Caco-2 (cell line): ENCODE data around the gene TUFM. TPM values are rescaled to one million over a fixed set of nuclear protein-coding genes. Genes with fewer than 3 reads are reported as not detected.

Experiments used
- BruUV-seq: library from RNA; stranded (reverse); fragments of 400-500 nt; replicated peaks from 2 replicates; lab custom pipeline; 2021; lab: Mats Ljungman, UMichigan
- CTCF ChIA-PET: fragments of 300-600 bp; sonication (Branson Sonifier 250); formaldehyde crosslinking; loops from one replicate; lab custom pipeline; 2022; ENCODE audit warnings: antibody characterized with exemption; lab: Charles Lee
- POLR2A ChIA-PET: fragments of 300-600 bp; sonication (Branson Sonifier 250); formaldehyde crosslinking; loops from one replicate; lab custom pipeline; 2022; ENCODE audit warnings: antibody characterized with exemption; lab: Charles Lee
- DNase-seq, 2 experiments: peaks; one replicate each; pipeline versions ENCODE4 v3.0.0 to v3.0.0-alpha.2; 2020 to 2022
- H3K27me3 ChIP-seq: replicated peaks from 2 replicates; pipeline ENCODE4 v1.6.0; 2011; ENCODE audit warnings: low read length; ENCODE audit not compliant: control insufficient read depth, insufficient read depth
- H3K36me3 ChIP-seq: 2 replicates; pipeline ENCODE4 v1.5.1; 2011; ENCODE audit warnings: low read length; ENCODE audit not compliant: control insufficient read depth, insufficient read depth
- H3K4me1 ChIP-seq: fragments of 250-450 bp; sonication (Bioruptor Pico); 2 replicates; pipeline ENCODE4 v1.5.1; 2020; ENCODE audit warnings: mild to moderate bottlenecking
- H3K4me3 ChIP-seq: 2 replicates; pipeline ENCODE4 v1.5.1; 2011; ENCODE audit warnings: low read depth, mild to moderate bottlenecking, control low read depth, low read length
- H3K9me3 ChIP-seq: fragments of 250-450 bp; sonication (Bioruptor Pico); 2 replicates; pipeline ENCODE4 v1.5.1; 2020; ENCODE audit warnings: mild to moderate bottlenecking, moderate library complexity
- H3K27ac Mint-ChIP-seq: one replicate; pipeline ENCODE4 v1.8.0; 2022; ENCODE audit warnings: mixed read lengths; ENCODE audit not compliant: unreplicated experiment
- H3K27me3 Mint-ChIP-seq: one replicate; pipeline ENCODE4 v1.8.0; 2022; ENCODE audit warnings: mixed read lengths; ENCODE audit not compliant: insufficient read depth, unreplicated experiment
- H3K36me3 Mint-ChIP-seq: one replicate; pipeline ENCODE4 v1.8.0; 2022; ENCODE audit warnings: mild to moderate bottlenecking, mixed read lengths; ENCODE audit not compliant: insufficient read depth, unreplicated experiment
- H3K4me1 Mint-ChIP-seq: one replicate; pipeline ENCODE4 v1.8.0; 2022; ENCODE audit warnings: low read depth, mixed read lengths; ENCODE audit not compliant: unreplicated experiment
- H3K4me3 Mint-ChIP-seq: one replicate; pipeline ENCODE4 v1.8.0; 2022; ENCODE audit warnings: mild to moderate bottlenecking, moderate library complexity, mixed read lengths; ENCODE audit not compliant: unreplicated experiment
- H3K9me3 Mint-ChIP-seq: one replicate; pipeline ENCODE4 v1.8.0; 2022; ENCODE audit warnings: mixed read lengths; ENCODE audit not compliant: unreplicated experiment
- CTCF ChIP-seq, 2 experiments: fragments of 200-600 bp in 1 of 2; IDR thresholded peaks; 1 replicate in 1 of 2; 2 replicates in 1 of 2; pipeline versions ENCODE4 v1.5.1 to v1.8.0; 2011 to 2022; ENCODE audit warnings: antibody characterized with exemption in 1 of 2, control low read depth in 1 of 2, inconsistent platforms in 1 of 2, low read depth in 1 of 2, low read length in 1 of 2, mild to moderate bottlenecking in 1 of 2, moderate library complexity in 1 of 2; ENCODE audit not compliant: insufficient read depth in 1 of 2, severe bottlenecking in 1 of 2, unreplicated experiment in 1 of 2
- intact Hi-C: fragments of 100-400 bp; cut with micrococcal nuclease; formaldehyde crosslinking; loops from one replicate; pipeline ENCODE4 v1.10.0; 2022; ENCODE audit not compliant: unreplicated experiment
- total RNA-seq: library from RNA; stranded (reverse); gene quantifications from 2 replicates; pipeline ENCODE4 v1.2.3, GENCODE V29; 2022

The TUFM gene
- total RNA-seq, 1 experiment from 2014 or later, result 207 TPM

GRCh38 chr16:28865722-28866453 lies 19.7 kb upstream of the TUFM start:
- no peak for DNase-seq
- ChIA-PET CTCF (no interaction called here), POLR2A (no interaction called here)
- H3K27me3 ChIP-seq, result no peaks in the 10 kb centered on the region
- Mint-ChIP-seq H3K27ac (no peak overlapping the region), H3K36me3 (peaks cover 55% of the 10 kb centered on the region), H3K4me1 (peaks cover 13% of the 10 kb centered on the region), H3K27me3 (no peaks in the 10 kb centered on the region), H3K4me3 (no peak overlapping the region), H3K9me3 (no peaks in the 10 kb centered on the region)
- intact Hi-C loops, result no loop called here
- H3K4me3 ChIP-seq, result no peak overlapping the region
- H3K36me3 ChIP-seq, result no peaks in the 10 kb centered on the region; the same call in 1 of the 2 replicates
- no TSS peak for BruUV-seq
- peaks cover 12% of the 10 kb centered on the region for H3K4me1 ChIP-seq
- no peak for TF ChIP-seq CTCF (IDR thresholded peaks at IDR 0.05; ENCODE audit: insufficient read depth in 1 of 2, low read depth in 1 of 2, low read length in 1 of 2, severe bottlenecking in 1 of 2, unreplicated experiment in 1 of 2)
- no peaks in the 10 kb centered on the region for H3K9me3 ChIP-seq

GRCh38 chr16:28865001-28865688 lies 19.0 kb upstream of the TUFM start:
- TSS peak; percentile 57 for BruUV-seq
- no peak for TF ChIP-seq CTCF (IDR thresholded peaks at IDR 0.05; ENCODE audit: insufficient read depth in 1 of 2, low read depth in 1 of 2, low read length in 1 of 2, severe bottlenecking in 1 of 2, unreplicated experiment in 1 of 2)
- H3K9me3 ChIP-seq, result no peaks in the 10 kb centered on the region
- H3K4me3 Mint-ChIP-seq, result peak overlapping the region; percentile 94
- no peak overlapping the region for H3K27ac Mint-ChIP-seq
- CTCF ChIA-PET, result no interaction called here
- no peaks in the 10 kb centered on the region; the same call in 1 of the 2 replicates for H3K36me3 ChIP-seq
- no peaks in the 10 kb centered on the region for H3K27me3 ChIP-seq
- H3K36me3 Mint-ChIP-seq, result peaks cover 50% of the 10 kb centered on the region
- intact Hi-C loops, result no loop called here
- peak overlapping the region; percentile 48 for H3K4me3 ChIP-seq
- no peak for DNase-seq
- no peaks in the 10 kb centered on the region for H3K27me3 Mint-ChIP-seq
- H3K4me1 ChIP-seq, result peaks cover 12% of the 10 kb centered on the region
- POLR2A ChIA-PET, result no interaction called here
- H3K4me1 Mint-ChIP-seq, result peaks cover 13% of the 10 kb centered on the region
- no peaks in the 10 kb centered on the region for H3K9me3 Mint-ChIP-seq

- TF ChIP-seq CTCF (IDR thresholded peaks at IDR 0.05; ENCODE audit: insufficient read depth in 1 of 2, low read depth in 1 of 2, low read length in 1 of 2, severe bottlenecking in 1 of 2, unreplicated experiment in 1 of 2), result no peak
- POLR2A ChIA-PET, result interaction anchor here (1.1 to 1.5 kb wide), 2 partner anchors 16 to 109 kb away, joined by 3 to 6 read pairs; no protein-coding TSS in a partner anchor
- intact Hi-C loops, result loop anchor here (1.0 to 5.0 kb wide), 3 partner anchors 15 to 83 kb away; partner anchors contain the start of gene TUFM
Observed at GRCh38 chr16:28863929-28864793, 18.0 kb upstream of the TUFM start.

More at GRCh38 chr16:28863929-28864793, 18.0 kb upstream of the TUFM start:
- CTCF ChIA-PET, result interaction anchor here (1.9 kb wide), 1 partner anchor 81 kb away, joined by 8 read pairs; no protein-coding TSS in a partner anchor
- Histone ChIP-seq H3K9me3 (no peaks in the 10 kb centered on the region), H3K4me1 (peaks cover 12% of the 10 kb centered on the region), H3K36me3 (no peaks in the 10 kb centered on the region; the same call in 1 of the 2 replicates), H3K27me3 (no peaks in the 10 kb centered on the region), H3K4me3 (peak overlapping the region; percentile 48)
- Mint-ChIP-seq H3K4me3 (peak overlapping the region; percentile 94), H3K4me1 (peaks cover 13% of the 10 kb centered on the region), H3K9me3 (no peaks in the 10 kb centered on the region), H3K36me3 (peaks cover 43% of the 10 kb centered on the region), H3K27ac (peak overlapping the region; percentile 96), H3K27me3 (no peaks in the 10 kb centered on the region)
- no peak for DNase-seq
- BruUV-seq, result no TSS peak
